K562 (cell line): ENCODE data around the gene EFHD2. TPM values are rescaled to one million over a fixed set of nuclear protein-coding genes. Genes with fewer than 3 reads are reported as not detected.

Experiments
- ATAC-seq: fragments of 200-7000 bp; cut with Tn5 transposase; 3 replicates; pipeline ENCODE4 v1.9.1; 2020; ENCODE audit warnings: moderate library complexity
- BruUV-seq: library from RNA; stranded (reverse); fragments of 400-500 nt; replicated peaks from 2 replicates; lab custom pipeline; 2021; lab: Mats Ljungman, UMichigan
- CTCF ChIA-PET: fragments of 300-600 bp; formaldehyde crosslinking; extraction: SDS; loops from one replicate; lab custom pipeline; 2021; ENCODE audit warnings: low intra/inter-chr PET ratio; lab: Yijun Ruan, JAX
- POLR2A ChIA-PET: fragments of 300-600, 350-650 bp; sonication (Branson Sonifier 250); formaldehyde crosslinking; extraction: SDS; loops from one replicate; lab custom pipeline; 2021; ENCODE audit warnings: antibody characterized with exemption, inconsistent platforms; lab: Yijun Ruan, JAX
- DNase-seq, 4 experiments: peaks; one replicate each; pipeline versions ENCODE4 v3.0.0 to v3.0.0-alpha.2; 2011 to 2018; ENCODE audit warnings: low spot score in 3 of 4, mixed read lengths in 3 of 4; ENCODE audit errors: extremely low read depth in 1 of 4
- FAIRE-seq: peaks from 2 replicates; lab custom pipeline; 2011; peaks lifted over from hg19 to GRCh38; lab: Jason Lieb, UNC
- H2AFZ ChIP-seq: 2 replicates; pipeline ENCODE4 v1.6.0; 2011; ENCODE audit warnings: low read depth, low read length, control low read depth, inconsistent platforms
- H3K27ac ChIP-seq: fragments of 200-600 bp; 3 replicates; pipeline ENCODE4 v1.8.0; 2011; ENCODE audit warnings: low read depth, mild to moderate bottlenecking, control low read depth, inconsistent platforms, low read length, moderate library complexity, mixed read lengths; ENCODE audit errors: extremely low read depth
- H3K27me3 ChIP-seq, 2 experiments: fragments of 300-600 bp in 1 of 2; 2 replicates in 1 of 2; 3 replicates in 1 of 2; pipeline versions ENCODE4 v1.6.0 to v1.8.0; 2011; ENCODE audit warnings: inconsistent platforms in 2 of 2, low read length in 2 of 2, mild to moderate bottlenecking in 1 of 2, mixed read lengths in 1 of 2, moderate library complexity in 1 of 2; ENCODE audit not compliant: control insufficient read depth in 2 of 2, insufficient read depth in 2 of 2
- H3K36me3 ChIP-seq: fragments of 300-600 bp; 3 replicates; pipeline ENCODE4 v1.8.0; 2011; ENCODE audit warnings: mild to moderate bottlenecking, low read length, inconsistent platforms; ENCODE audit not compliant: control insufficient read depth, insufficient read depth
- H3K4me1 ChIP-seq, 2 experiments: fragments of 200-600 bp in 1 of 2; replicated peaks in 1 of 2; 2 replicates in 1 of 2; 3 replicates in 1 of 2; pipeline versions ENCODE4 v1.5.1 to v1.8.0; 2011; ENCODE audit warnings: inconsistent platforms in 2 of 2, low read length in 2 of 2, mild to moderate bottlenecking in 1 of 2, mixed read lengths in 1 of 2, moderate library complexity in 1 of 2; ENCODE audit not compliant: control insufficient read depth in 2 of 2, insufficient read depth in 2 of 2
- H3K4me2 ChIP-seq: 2 replicates; pipeline ENCODE4 v1.6.1; 2011; ENCODE audit warnings: low read length, control low read depth, inconsistent platforms, mixed read lengths; ENCODE audit not compliant: insufficient read depth
- H3K4me3 ChIP-seq: fragments of 200-600 bp; sonication (generic), shearing (Covaris generic); 2 replicates; pipeline ENCODE4 v1.5.1; 2016; ENCODE audit warnings: control low read depth, inconsistent platforms
- H3K79me2 ChIP-seq: fragments of 200-600 bp; 3 replicates; pipeline ENCODE4 v1.8.0; 2011; ENCODE audit warnings: low read length, inconsistent platforms; ENCODE audit not compliant: control insufficient read depth, insufficient read depth
- H3K9ac ChIP-seq, 2 experiments: 2 replicates each; pipeline versions ENCODE4 v1.6.0 to v1.6.1; 2011; ENCODE audit warnings: low read depth in 2 of 2, low read length in 2 of 2, control low read depth in 1 of 2, inconsistent platforms in 1 of 2, mild to moderate bottlenecking in 1 of 2, mixed read lengths in 1 of 2; ENCODE audit not compliant: insufficient read depth in 1 of 2
- H3K9me1 ChIP-seq: one replicate; pipeline ENCODE4 v1.6.0; 2011; ENCODE audit warnings: inconsistent platforms, mild to moderate bottlenecking, low read length, moderate library complexity; ENCODE audit not compliant: control insufficient read depth, insufficient read depth
- H3K9me3 ChIP-seq: replicated peaks from 2 replicates; pipeline ENCODE4 v1.5.1; 2011; ENCODE audit warnings: low read depth, low read length, inconsistent platforms; ENCODE audit not compliant: control insufficient read depth, insufficient read depth
- H4K20me1 ChIP-seq: replicated peaks from 2 replicates; pipeline ENCODE4 v1.6.1; 2011; ENCODE audit warnings: low read length, inconsistent platforms, mixed read lengths; ENCODE audit not compliant: control insufficient read depth, insufficient read depth
- BACH1 ChIP-seq: fragments of 200-800 bp; sonication (Bioruptor generic); IDR thresholded peaks from 2 replicates; pipeline ENCODE4 v1.6.1; 2016; ENCODE audit warnings: missing genetic modification characterization, missing compliant biosample characterization
- BRCA1 ChIP-seq, 2 experiments: fragments of 450-650 bp in 1 of 2; sonication (generic) in 1 of 2; formaldehyde crosslinking in 1 of 2; IDR thresholded peaks; 2 replicates each; pipeline versions ENCODE4 v1.5.0 to v1.6.1; 2017 to 2020; ENCODE audit warnings: mild to moderate bottlenecking in 1 of 2, missing genetic modification reagents in 1 of 2
- CTBP1 ChIP-seq: fragments of 450-650 bp; IDR thresholded peaks from 2 replicates; pipeline ENCODE4 v1.6.1; 2016; ENCODE audit warnings: borderline replicate concordance
- ETV1 ChIP-seq: fragments of 450-650 bp; conservative IDR thresholded peaks from 2 replicates; pipeline ENCODE4 v1.6.1; 2016; ENCODE audit warnings: missing genetic modification characterization, control low read depth, low read depth, missing compliant biosample characterization
- NFATC3 ChIP-seq: fragments of 450-650 bp; IDR thresholded peaks from 2 replicates; pipeline ENCODE4 v1.6.1; 2017; ENCODE audit warnings: mild to moderate bottlenecking
- NFRKB ChIP-seq: fragments of 450-650 bp; IDR thresholded peaks from 2 replicates; pipeline ENCODE4 v1.6.1; 2016; ENCODE audit warnings: low read depth
- ZBTB43 ChIP-seq: sonication (generic); formaldehyde crosslinking; IDR thresholded peaks from 2 replicates; pipeline ENCODE4 v1.8.0; 2023; ENCODE audit warnings: mild to moderate bottlenecking, missing genetic modification reagents
- ZNF217 ChIP-seq: sonication (generic); formaldehyde crosslinking; IDR thresholded peaks from 2 replicates; pipeline ENCODE4 v1.8.0; 2022; ENCODE audit warnings: mild to moderate bottlenecking, missing genetic modification reagents
- ZNF384 ChIP-seq: IDR thresholded peaks from 2 replicates; pipeline ENCODE4 v1.6.1; 2012; ENCODE audit warnings: low read depth, low read length, improper control_type of control experiment
- WGBS: fragments of 100-300 bp; shearing (Covaris generic); methylation state at CpG from one replicate; pipeline ENCODE4 v1.1.6; 2016; ENCODE audit warnings: low coverage, mixed read lengths; ENCODE audit not compliant: insufficient coverage; ENCODE audit errors: missing lambda C conversion rate; 5-methylcytosine and 5-hydroxymethylcytosine counted together
- in situ Hi-C: fragments of 300-500 bp; cut with MboI; formaldehyde crosslinking; loops from 4 replicates; pipeline ENCODE4 v1.15.0; 2018; ENCODE audit warnings: inconsistent platforms, mixed read lengths
- intact Hi-C: fragments of 100-400 bp; cut with micrococcal nuclease; formaldehyde crosslinking; loops from 2 replicates; pipeline ENCODE4 v1.14.2; 2022
- polyA plus RNA-seq, 8 experiments: library from polyadenylated mRNA; depleted of rRNA in 4 of 8; stranded (reverse) in 5 of 8; unstranded in 3 of 8; fragments of >200 nt; fragmentation: Nextera tagmentation in 2 of 8; fragmentation: Illumina TruSeq in 1 of 8; extraction: Ambion mirVana in 2 of 8; extraction: Trizol in 1 of 8; gene quantifications; 2 replicates each; pipeline versions ENCODE4 v1.2.1 to v1.2.3, GENCODE V29; 2011 to 2014; ENCODE audit warnings: inconsistent platforms in 1 of 8, missing spikeins in 1 of 8
- total RNA-seq, 7 experiments: library from RNA; depleted of rRNA in 6 of 7; stranded (reverse); fragments of >200 nt in 6 of 7; fragmentation: Illumina TruSeq in 2 of 7; extraction: Trizol in 2 of 7; gene quantifications; 2 replicates each; pipeline versions ENCODE4 v1.2.1 to v1.2.3, GENCODE V29; 2011 to 2021; ENCODE audit warnings: low replicate concordance in 1 of 7

EFHD2 gene
- total and polyA plus RNA-seq, 9 of the 15 experiments (the other 6 are each of a cell fraction or from before 2014, with no cell fraction given) = 1.7 to 73.5 (median 25.2) TPM

GRCh38 chr1:15381805-15382204 lies 27.9 kb upstream of the EFHD2 start:
- Histone ChIP-seq H3K9me3 (no peaks in the 10 kb centered on the region), H4K20me1 (peaks cover 3% of the 10 kb centered on the region), H3K4me1 (peaks cover 0 to 11% of the 10 kb centered on the region in 2 experiments; a peak in 3 of 5 replicates), H3K4me3 (no peak overlapping the region), H3K27ac (no peak overlapping the region), H3K27me3 (peaks cover 68 to 92% of the 10 kb centered on the region in 2 experiments), H3K36me3 (no peaks in the 10 kb centered on the region), H3K4me2 (no peak overlapping the region), H3K79me2 (no peaks in the 10 kb centered on the region), H2AFZ (no peak overlapping the region), H3K9me1 (no peaks in the 10 kb centered on the region), H3K9ac (no peak overlapping the region)
- POLR2A ChIA-PET = interaction anchor here (0.6 to 1.2 kb wide), 4 partner anchors 11 to 153 kb away, joined by 3 to 6 read pairs (median 3); no protein-coding TSS in a partner anchor
- in situ Hi-C loops (no loop called here), intact Hi-C loops (no loop called here)
- no peak for DNase-seq
- ATAC-seq = no peak
- TF ChIP-seq ETV1 (tag) = no peak
- no peak for TF ChIP-seq ZNF384
- no peak for TF ChIP-seq NFRKB
- no peak for TF ChIP-seq ZBTB43 (CRISPR knock-in tag)
- no peak for TF ChIP-seq BRCA1 (IDR thresholded peaks at IDR 0.05)
- no peak for TF ChIP-seq BRCA1 (CRISPR knock-in tag; IDR thresholded peaks at IDR 0.05)
- TF ChIP-seq NFATC3 = no peak
- no peak for TF ChIP-seq BACH1 (tag)
- no peak for TF ChIP-seq ZNF217 (CRISPR knock-in tag)
- TF ChIP-seq CTBP1 = no peak
- FAIRE-seq = no peak
- WGBS = 23% methylated on average over 12 of the region's 12 CpGs
- BruUV-seq = no TSS peak
- CTCF ChIA-PET = no interaction called here
